Mesendoderm (in vitro differentiated cells): ENCODE results near the gene B3GNT3.
A peak's percentile ranks its signal among the peaks of the same experiment; 100 is the strongest.
"Not testable (repeated sequence)": the region's sequence is repeated elsewhere in the genome, so short reads cannot be mapped to it uniquely, and the experiment has no call there.

ENCODE experiments used
- DNase-seq: peaks from one replicate; pipeline ENCODE4 v3.0.0; 2013
- H2AK5ac ChIP-seq: 2 replicates; pipeline ENCODE4 v1.6.1; 2013; ENCODE audit warnings: low read length, inconsistent platforms
- H2BK120ac ChIP-seq: 2 replicates; pipeline ENCODE4 v1.6.1; 2013; ENCODE audit warnings: low read depth, mild to moderate bottlenecking, low read length, moderate library complexity, mixed read lengths
- H2BK15ac ChIP-seq: replicated peaks from 2 replicates; pipeline ENCODE4 v1.6.1; 2013; ENCODE audit warnings: low read depth, mild to moderate bottlenecking, moderate library complexity
- H2BK5ac ChIP-seq: 2 replicates; pipeline ENCODE4 v1.6.1; 2013; ENCODE audit warnings: low read length, inconsistent platforms
- H3K18ac ChIP-seq: 2 replicates; pipeline ENCODE4 v1.6.1; 2013; ENCODE audit warnings: mild to moderate bottlenecking, low read length, mixed read lengths
- H3K23ac ChIP-seq: one replicate; pipeline ENCODE4 v1.6.1; 2013; ENCODE audit warnings: low read length
- H3K27ac ChIP-seq: 2 replicates; pipeline ENCODE4 v1.5.1; 2013; ENCODE audit warnings: low read depth, mild to moderate bottlenecking, inconsistent platforms, low read length, moderate library complexity
- H3K27me3 ChIP-seq: 2 replicates; pipeline ENCODE4 v1.6.1; 2013; ENCODE audit warnings: low read length, control low read depth, mild to moderate bottlenecking, inconsistent platforms; ENCODE audit not compliant: insufficient read depth, poor library complexity
- H3K36me3 ChIP-seq: 2 replicates; pipeline ENCODE4 v1.6.1; 2013; ENCODE audit warnings: low read length, inconsistent platforms; ENCODE audit not compliant: control insufficient read depth, insufficient read depth
- H3K4ac ChIP-seq: one replicate; pipeline ENCODE4 v1.6.1; 2013; ENCODE audit warnings: low read depth, mild to moderate bottlenecking, low read length, moderate library complexity
- H3K4me1 ChIP-seq: 2 replicates; pipeline ENCODE4 v1.6.1; 2013; ENCODE audit warnings: low read depth, low read length, inconsistent platforms; ENCODE audit not compliant: control insufficient read depth
- H3K4me2 ChIP-seq: 2 replicates; pipeline ENCODE4 v1.6.1; 2013; ENCODE audit warnings: low read length
- H3K4me3 ChIP-seq: 2 replicates; pipeline ENCODE4 v1.5.1; 2013; ENCODE audit warnings: mild to moderate bottlenecking, low read length
- H3K56ac ChIP-seq: one replicate; pipeline ENCODE4 v1.6.1; 2013; ENCODE audit warnings: low read length
- H3K79me1 ChIP-seq: 2 replicates; pipeline ENCODE4 v1.6.1; 2013; ENCODE audit warnings: low read length, inconsistent platforms
- H3K79me2 ChIP-seq: 2 replicates; pipeline ENCODE4 v1.6.1; 2013; ENCODE audit warnings: mild to moderate bottlenecking, low read length; ENCODE audit not compliant: control insufficient read depth, insufficient read depth
- H3K9ac ChIP-seq: 2 replicates; pipeline ENCODE4 v1.6.1; 2013; ENCODE audit warnings: low read length, inconsistent platforms
- H4K5ac ChIP-seq: one replicate; pipeline ENCODE4 v1.6.1; 2013; ENCODE audit warnings: low read length
- H4K8ac ChIP-seq: one replicate; pipeline ENCODE4 v1.6.1; 2013; ENCODE audit warnings: low read depth, mild to moderate bottlenecking, control low read depth, low read length, moderate library complexity
- WGBS: extraction: QIAGEN DNeasy Blood & Tissue Kit; methylation state at CpG from one replicate; pipeline ENCODE4 v1.1.7; 2013; ENCODE audit warnings: low lambda C conversion rate, missing lambda C conversion rate; ENCODE audit not compliant: insufficient coverage; ENCODE audit errors: extremely low coverage; 5-methylcytosine and 5-hydroxymethylcytosine counted together

Gene B3GNT3

DNA sequence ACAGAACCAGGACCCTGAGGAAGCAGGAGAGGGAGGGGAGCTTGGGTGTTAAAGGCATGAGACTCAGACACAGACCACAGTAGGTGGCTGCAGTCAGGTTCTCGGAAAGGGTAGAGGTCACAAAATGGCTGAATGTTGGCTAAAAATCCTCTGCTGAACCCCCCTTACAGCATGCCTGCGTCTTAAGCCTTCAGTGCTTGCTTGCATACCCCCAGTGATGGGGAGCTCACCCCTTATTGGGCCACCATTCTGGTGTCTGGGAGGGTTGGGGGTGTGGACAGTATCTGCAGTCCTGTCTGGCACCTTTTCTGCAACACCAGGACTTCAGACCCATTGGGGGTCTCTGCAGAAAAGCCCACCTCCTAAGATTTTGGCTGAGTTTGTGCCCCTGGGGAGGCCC, 14.2 kb upstream of the B3GNT3 start:
- Histone ChIP-seq H2BK15ac (no peak overlapping the region), H3K18ac (no peak overlapping the region), H2BK120ac (no peak overlapping the region), H3K23ac (no peak overlapping the region), H2BK5ac (no peak overlapping the region), H2AK5ac (no peak overlapping the region), H3K27ac (no peak overlapping the region), H3K79me1 (no peaks in the 10 kb centered on the region), H3K4me3 (no peak overlapping the region), H3K36me3 (no peaks in the 10 kb centered on the region), H3K9ac (no peak overlapping the region), H3K56ac (no peak overlapping the region), H3K4ac (no peak overlapping the region), H4K8ac (no peak overlapping the region), H3K27me3 (no peaks in the 10 kb centered on the region), H4K5ac (no peak overlapping the region), H3K79me2 (no peaks in the 10 kb centered on the region), H3K4me2 (no peak overlapping the region), H3K4me1 (peaks cover 3% of the 10 kb centered on the region)
- WGBS: no CpG with 5 or more reads among the region's 2 CpGs
- no peak for DNase-seq

DNA sequence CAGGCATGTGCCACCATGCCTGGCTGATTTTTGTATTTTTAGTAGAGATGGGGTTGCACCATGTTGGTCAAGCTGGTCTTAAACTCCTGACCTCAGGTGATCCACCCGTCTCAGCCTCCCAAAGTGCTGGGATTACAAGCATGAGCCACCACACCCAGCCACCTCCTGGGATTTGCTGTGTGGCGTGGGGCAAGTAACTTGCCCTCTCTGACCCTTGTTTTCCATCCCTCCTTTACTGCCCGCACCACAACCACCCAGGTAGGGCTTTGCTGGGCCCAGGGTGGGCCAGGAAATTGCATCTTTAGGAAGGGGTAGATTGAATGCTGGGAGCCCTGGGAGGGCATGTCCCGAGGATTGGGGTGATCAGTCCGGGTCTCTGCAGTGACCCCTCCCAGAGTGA, 11.2 kb upstream of the B3GNT3 start:
- H3K18ac ChIP-seq: not testable (repeated sequence)
- no CpG with 5 or more reads among the region's 5 CpGs for WGBS

DNA sequence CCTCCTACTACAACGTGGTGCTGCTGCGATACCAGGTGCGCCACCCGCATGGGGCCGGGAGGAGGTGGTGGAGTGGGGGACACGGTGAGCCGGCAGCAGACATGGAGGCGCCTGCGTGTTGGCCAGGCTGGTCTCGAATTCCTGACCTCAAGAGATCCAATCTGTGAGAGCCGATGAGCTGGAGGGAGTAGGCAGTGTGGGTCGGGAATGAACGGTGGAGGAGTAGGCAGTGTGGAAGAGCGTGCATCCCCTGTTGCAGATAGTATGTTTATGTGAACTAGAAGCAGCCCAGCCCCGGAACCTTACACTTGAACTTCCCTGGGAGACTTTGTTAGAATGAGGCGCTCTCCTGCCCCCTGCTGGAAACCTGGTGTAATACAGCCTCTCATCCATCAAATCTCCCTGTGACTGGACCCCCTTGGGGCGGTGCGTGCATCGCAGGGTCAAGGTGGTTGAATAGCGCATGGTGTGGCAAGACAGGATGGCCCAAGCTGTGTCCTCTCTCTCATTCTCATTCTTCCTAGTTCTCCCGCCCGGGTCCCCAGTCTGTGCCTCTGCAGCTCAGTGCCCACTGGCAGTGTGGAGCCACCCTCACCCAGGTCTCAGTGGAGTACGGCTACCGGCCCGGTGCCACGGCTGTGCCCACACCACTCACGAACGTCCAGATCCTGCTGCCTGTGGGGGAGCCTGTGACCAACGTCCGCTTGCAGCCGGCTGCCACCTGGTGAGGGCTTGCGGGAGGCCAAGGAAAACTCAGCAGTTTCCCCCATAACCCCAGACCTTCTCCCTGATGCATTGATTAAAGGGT, 10.5 kb upstream of the B3GNT3 start:
- Histone ChIP-seq H3K56ac (peak overlapping the region; percentile 22), H2AK5ac (no peak overlapping the region), H3K23ac (no peak overlapping the region), H3K36me3 (no peaks in the 10 kb centered on the region), H3K4me1 (no peaks in the 10 kb centered on the region), H3K9ac (no peak overlapping the region), H3K18ac (no peak overlapping the region), H4K5ac (no peak overlapping the region), H3K79me1 (no peaks in the 10 kb centered on the region), H2BK15ac (no peak overlapping the region), H2BK120ac (no peak overlapping the region), H3K4ac (no peak overlapping the region), H2BK5ac (no peak overlapping the region), H3K27me3 (no peaks in the 10 kb centered on the region), H4K8ac (no peak overlapping the region), H3K4me2 (no peak overlapping the region), H3K27ac (no peak overlapping the region), H3K79me2 (no peaks in the 10 kb centered on the region), H3K4me3 (no peak overlapping the region)
- peak; percentile 85 for DNase-seq
- no CpG with 5 or more reads among the region's 32 CpGs for WGBS

More for the DNA sequence above, 11.2 kb upstream of the B3GNT3 start:
- H3K56ac ChIP-seq, H2BK5ac ChIP-seq, H3K79me2 ChIP-seq, H3K36me3 ChIP-seq, H4K5ac ChIP-seq, H2BK15ac ChIP-seq, H3K23ac ChIP-seq, H3K27ac ChIP-seq, H3K4me3 ChIP-seq, H2BK120ac ChIP-seq, H3K27me3 ChIP-seq, H2AK5ac ChIP-seq, H3K4me2 ChIP-seq, H3K4me1 ChIP-seq, H3K79me1 ChIP-seq, H3K9ac ChIP-seq, H3K4ac ChIP-seq, DNase-seq, H4K8ac ChIP-seq: not testable (repeated sequence)

DNA sequence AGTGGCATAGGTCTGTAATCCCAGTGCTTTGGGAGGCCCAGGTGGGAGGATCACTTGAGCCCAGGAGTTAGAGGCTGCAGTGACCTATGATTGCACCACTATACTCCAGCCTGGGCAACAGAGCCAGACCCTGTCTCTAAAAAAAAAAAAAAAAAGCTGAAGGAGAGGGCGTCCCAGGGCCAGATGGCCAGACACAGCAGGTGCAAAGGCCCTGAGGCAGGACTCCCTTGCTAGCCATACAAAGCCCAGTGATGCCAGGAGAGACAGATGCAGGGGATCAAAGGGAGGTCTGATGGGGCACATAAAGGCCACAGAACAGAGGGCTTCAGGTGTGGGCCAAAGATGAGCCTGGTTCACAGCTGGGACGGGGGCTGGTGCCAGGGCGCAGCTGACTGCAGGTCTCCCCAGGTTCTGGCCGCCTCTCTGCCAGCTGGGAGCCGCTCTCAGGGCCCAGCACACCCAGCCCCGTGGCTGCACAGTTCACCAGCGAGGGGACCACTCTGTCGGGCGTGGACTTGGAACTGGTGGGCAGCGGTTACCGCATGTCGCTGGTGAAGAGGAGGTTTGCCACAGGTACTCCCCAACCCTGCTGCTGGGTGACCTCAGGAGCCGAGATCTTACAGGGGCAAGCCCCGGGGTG, 7.5 kb upstream of the B3GNT3 start:
- Histone ChIP-seq H3K36me3 (no peaks in the 10 kb centered on the region), H3K56ac (no peak overlapping the region), H3K4me3 (no peak overlapping the region), H3K4me2 (no peak overlapping the region), H2BK5ac (no peak overlapping the region), H3K4me1 (no peaks in the 10 kb centered on the region), H3K23ac (no peak overlapping the region), H4K5ac (no peak overlapping the region), H3K9ac (no peak overlapping the region), H3K27ac (no peak overlapping the region), H2AK5ac (no peak overlapping the region), H2BK120ac (no peak overlapping the region), H4K8ac (no peak overlapping the region), H3K4ac (no peak overlapping the region), H3K27me3 (no peaks in the 10 kb centered on the region), H3K79me2 (no peaks in the 10 kb centered on the region), H3K18ac (no peak overlapping the region), H2BK15ac (no peak overlapping the region), H3K79me1 (no peaks in the 10 kb centered on the region)
- DNase-seq: no peak
- no CpG with 5 or more reads among the region's 14 CpGs for WGBS

DNA sequence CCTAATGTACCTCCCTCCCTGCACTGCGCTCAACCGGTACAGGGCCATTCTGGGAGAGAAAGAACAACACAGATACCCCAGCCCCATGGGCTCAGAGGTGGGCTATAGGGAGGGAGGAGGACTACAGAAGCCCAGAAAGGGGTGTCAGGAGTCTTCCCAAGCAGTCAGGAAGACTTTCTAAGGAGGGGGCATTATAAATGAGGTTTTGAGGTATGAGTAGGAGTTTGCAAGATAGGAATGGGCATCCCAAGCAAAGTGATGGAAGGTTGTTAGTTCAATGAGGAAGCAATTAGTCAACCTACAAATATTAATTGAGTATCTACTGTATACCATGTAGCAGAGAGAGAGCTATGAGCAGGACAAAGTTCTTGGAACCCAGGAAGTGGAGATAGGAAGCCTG, 6.3 kb upstream of the B3GNT3 start:
- Histone ChIP-seq H3K18ac (no peak overlapping the region), H3K23ac (no peak overlapping the region), H3K79me1 (no peaks in the 10 kb centered on the region), H4K5ac (no peak overlapping the region), H3K79me2 (no peaks in the 10 kb centered on the region), H2BK15ac (no peak overlapping the region), H3K4me2 (no peak overlapping the region), H3K27me3 (no peaks in the 10 kb centered on the region), H3K4me3 (no peak overlapping the region), H3K4ac (no peak overlapping the region), H2BK5ac (no peak overlapping the region), H3K4me1 (no peaks in the 10 kb centered on the region), H3K9ac (no peak overlapping the region), H2AK5ac (no peak overlapping the region), H2BK120ac (no peak overlapping the region), H4K8ac (no peak overlapping the region), H3K27ac (no peak overlapping the region), H3K36me3 (no peaks in the 10 kb centered on the region), H3K56ac (no peak overlapping the region)
- no CpG with 5 or more reads among the region's 2 CpGs for WGBS
- no peak for DNase-seq
